ENCODE results near the gene RMRP.

GRCh38 chr9:35639631-35640030 is 18.2 kb downstream of the RMRP start:
- TF ChIP-seq CTCF (IDR thresholded peaks at IDR 0.05) (no peak), POLR2A (IDR thresholded peaks at IDR 0.05) (no peak)

Data from esophagus squamous epithelium (tissue), 4 donors.